ENCODE results near the gene SCPEP1. TPM values are rescaled to one million over a fixed set of nuclear protein-coding genes. Genes with fewer than 3 reads are reported as not detected.
A peak's percentile ranks its signal among the peaks of the same experiment; 100 is the strongest.
"Not testable (repeated sequence)": the region's sequence is repeated elsewhere in the genome, so short reads cannot be mapped to it uniquely, and the experiment has no call there.

The SCPEP1 gene
- total RNA-seq, 1 experiment from 2014 or later = 44.3 TPM

DNA sequence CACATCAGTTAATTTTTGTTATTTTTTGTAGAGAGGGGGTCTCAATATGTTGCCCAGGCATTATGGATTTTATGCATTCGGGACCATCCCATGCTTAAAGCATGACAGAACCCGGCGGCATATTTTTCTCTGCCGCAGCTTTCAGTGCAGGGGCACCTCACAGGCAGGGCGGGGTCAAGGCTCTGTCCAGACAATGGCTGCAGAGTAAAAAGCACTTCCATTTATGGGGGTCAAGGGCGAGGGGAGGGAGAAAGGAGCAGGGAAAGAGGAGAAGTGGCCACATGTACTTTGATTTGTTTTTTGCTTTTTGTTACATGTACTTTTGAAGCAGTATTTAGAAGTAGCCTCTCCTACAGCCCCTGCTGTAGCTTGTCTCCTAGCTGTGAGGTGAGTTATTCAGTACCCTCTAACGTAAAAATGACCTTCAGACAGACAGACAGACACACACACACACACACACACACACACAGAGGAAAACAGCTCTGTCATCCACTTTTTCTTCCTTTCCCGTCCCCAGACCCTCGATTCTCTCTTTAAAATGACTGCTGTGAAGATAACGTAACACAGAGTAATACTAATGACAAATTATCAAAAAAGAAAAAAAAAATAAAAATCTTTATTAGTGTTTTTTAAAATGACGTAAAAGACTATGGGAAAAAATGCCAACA is 856 bp upstream of the SCPEP1 start:
- Histone ChIP-seq H3K4me1 (peaks cover 17% of the 10 kb centered on the region), H3K9me3 (no peaks in the 10 kb centered on the region), H3K36me3 (ENCODE audit: control insufficient read depth, insufficient read depth, low read length) (no peaks in the 10 kb centered on the region), H3K4me3 (ENCODE audit: low read depth, low read length) (no peak overlapping the region), H3K27me3 (replicated peaks; ENCODE audit: control insufficient read depth, insufficient read depth, low read length) (no peaks in the 10 kb centered on the region)
- ChIA-PET POLR2A (interaction anchor here (0.7 kb wide), 1 partner anchor 63 kb away, joined by 3 read pairs; the partner anchor contains the start of gene TRIM25), CTCF (no interaction called here)
- BruUV-seq (replicated peaks) = no TSS peak
- TF ChIP-seq, protein P1, sequence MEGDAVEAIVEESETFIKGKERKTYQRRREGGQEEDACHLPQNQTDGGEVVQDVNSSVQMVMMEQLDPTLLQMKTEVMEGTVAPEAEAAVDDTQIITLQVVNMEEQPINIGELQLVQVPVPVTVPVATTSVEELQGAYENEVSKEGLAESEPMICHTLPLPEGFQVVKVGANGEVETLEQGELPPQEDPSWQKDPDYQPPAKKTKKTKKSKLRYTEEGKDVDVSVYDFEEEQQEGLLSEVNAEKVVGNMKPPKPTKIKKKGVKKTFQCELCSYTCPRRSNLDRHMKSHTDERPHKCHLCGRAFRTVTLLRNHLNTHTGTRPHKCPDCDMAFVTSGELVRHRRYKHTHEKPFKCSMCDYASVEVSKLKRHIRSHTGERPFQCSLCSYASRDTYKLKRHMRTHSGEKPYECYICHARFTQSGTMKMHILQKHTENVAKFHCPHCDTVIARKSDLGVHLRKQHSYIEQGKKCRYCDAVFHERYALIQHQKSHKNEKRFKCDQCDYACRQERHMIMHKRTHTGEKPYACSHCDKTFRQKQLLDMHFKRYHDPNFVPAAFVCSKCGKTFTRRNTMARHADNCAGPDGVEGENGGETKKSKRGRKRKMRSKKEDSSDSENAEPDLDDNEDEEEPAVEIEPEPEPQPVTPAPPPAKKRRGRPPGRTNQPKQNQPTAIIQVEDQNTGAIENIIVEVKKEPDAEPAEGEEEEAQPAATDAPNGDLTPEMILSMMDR (IDR thresholded peaks at IDR 0.05; ENCODE audit: insufficient read depth in 1 of 2, low read depth in 1 of 2, low read length in 1 of 2, severe bottlenecking in 1 of 2, unreplicated experiment in 1 of 2) = no peak
- Mint-ChIP-seq H3K4me1 (ENCODE audit: low read depth, unreplicated experiment) (peaks cover 24% of the 10 kb centered on the region), H3K27me3 (ENCODE audit: insufficient read depth, unreplicated experiment) (no peaks in the 10 kb centered on the region), H3K4me3 (ENCODE audit: unreplicated experiment) (peak overlapping the region; percentile 88), H3K27ac (ENCODE audit: unreplicated experiment) (peak overlapping the region; percentile 15), H3K36me3 (ENCODE audit: insufficient read depth, unreplicated experiment) (peaks cover 6% of the 10 kb centered on the region), H3K9me3 (ENCODE audit: unreplicated experiment) (no peaks in the 10 kb centered on the region)
- no peak for DNase-seq
- intact Hi-C loops (cut with micrococcal nuclease; ENCODE audit: unreplicated experiment) = no loop called here

DNA sequence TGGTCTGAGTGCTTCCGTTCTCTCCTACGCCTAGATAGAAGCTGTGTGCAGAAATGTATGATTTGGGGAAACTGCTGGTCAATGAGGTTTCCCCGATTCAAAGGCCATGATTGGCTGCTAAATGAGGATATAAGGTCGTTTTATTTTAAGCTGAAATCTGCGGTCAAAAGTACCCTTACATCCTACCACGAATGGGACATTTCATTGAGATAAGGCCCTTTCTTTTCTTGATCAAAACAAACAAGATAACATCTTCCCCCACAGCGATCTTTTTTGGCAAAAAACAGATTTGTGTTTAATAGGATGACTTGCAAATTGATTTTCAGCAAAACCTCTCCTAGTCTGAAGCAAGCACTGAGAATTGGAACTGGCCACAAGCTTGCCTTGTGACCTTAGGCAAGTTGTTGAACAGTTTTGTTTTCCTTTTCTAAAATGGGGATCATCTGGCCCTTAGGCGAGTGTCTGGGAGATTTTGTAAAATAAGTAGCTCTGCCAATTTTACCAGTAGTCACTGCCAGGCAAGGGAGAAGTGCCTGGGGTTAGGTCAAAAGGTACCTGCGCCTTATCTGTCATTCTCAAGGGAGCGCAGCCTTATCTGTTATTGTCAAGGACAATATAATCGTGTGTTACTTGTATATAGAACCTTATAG is 635 bp downstream of the SCPEP1 start:
- peak overlapping the region; percentile 58 for H3K27ac Mint-ChIP-seq (ENCODE audit: unreplicated experiment)
- DNase-seq = no peak
- peaks cover 6% of the 10 kb centered on the region for H3K36me3 Mint-ChIP-seq (ENCODE audit: insufficient read depth, unreplicated experiment)
- no peaks in the 10 kb centered on the region for H3K27me3 Mint-ChIP-seq (ENCODE audit: insufficient read depth, unreplicated experiment)
- BruUV-seq (replicated peaks) = TSS peak; percentile 73
- ChIA-PET CTCF (interaction anchor here (0.6 to 1.0 kb wide), 8 partner anchors 12 to 777 kb away, joined by 3 to 6 read pairs (median 3); partner anchors contain the start of gene COIL), POLR2A (interaction anchor here (0.6 to 1.7 kb wide), 4 partner anchors 12 to 156 kb away, joined by 4 to 7 read pairs (median 4); partner anchors contain the start of gene AKAP1)
- H3K9me3 Mint-ChIP-seq (ENCODE audit: unreplicated experiment) = no peaks in the 10 kb centered on the region
- Histone ChIP-seq H3K36me3 (ENCODE audit: control insufficient read depth, insufficient read depth, low read length) (no peaks in the 10 kb centered on the region), H3K4me3 (ENCODE audit: low read depth, low read length) (peak overlapping the region; percentile 73), H3K9me3 (no peaks in the 10 kb centered on the region), H3K27me3 (replicated peaks; ENCODE audit: control insufficient read depth, insufficient read depth, low read length) (no peaks in the 10 kb centered on the region), H3K4me1 (peaks cover 2% of the 10 kb centered on the region)
- TF ChIP-seq, protein P1 (IDR thresholded peaks at IDR 0.05; ENCODE audit: insufficient read depth in 1 of 2, low read depth in 1 of 2, low read length in 1 of 2, severe bottlenecking in 1 of 2, unreplicated experiment in 1 of 2) = no peak
- H3K4me3 Mint-ChIP-seq (ENCODE audit: unreplicated experiment) = peak overlapping the region; percentile 88
- peaks cover 14% of the 10 kb centered on the region for H3K4me1 Mint-ChIP-seq (ENCODE audit: low read depth, unreplicated experiment)
- intact Hi-C loops (cut with micrococcal nuclease; ENCODE audit: unreplicated experiment) = no loop called here

DNA sequence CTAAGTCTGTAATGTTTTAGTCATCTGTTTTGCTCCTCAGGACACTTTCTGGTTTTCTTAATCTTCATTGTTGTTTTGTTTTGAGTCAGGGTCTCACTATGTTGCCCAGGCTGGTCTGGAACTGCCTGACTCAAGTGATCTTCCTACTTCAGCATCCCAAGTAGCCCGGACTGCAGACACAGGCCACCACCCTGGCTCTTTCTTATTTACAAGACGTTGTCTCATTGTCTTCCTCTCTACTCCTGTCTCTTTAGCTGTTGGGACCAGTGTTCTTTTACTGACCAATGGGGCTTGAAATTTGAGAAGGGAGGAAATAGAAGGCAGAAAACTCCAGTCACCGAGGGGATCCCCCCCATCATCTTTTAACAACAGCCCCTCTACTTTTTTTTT is 1.2 kb downstream of the SCPEP1 start:
- H3K4me3 ChIP-seq (ENCODE audit: low read depth, low read length) = no peak overlapping the region
- Mint-ChIP-seq H3K4me1 (ENCODE audit: low read depth, unreplicated experiment) (peaks cover 15% of the 10 kb centered on the region), H3K27ac (ENCODE audit: unreplicated experiment) (no peak overlapping the region), H3K27me3 (ENCODE audit: insufficient read depth, unreplicated experiment) (no peaks in the 10 kb centered on the region), H3K9me3 (ENCODE audit: unreplicated experiment) (no peaks in the 10 kb centered on the region), H3K36me3 (ENCODE audit: insufficient read depth, unreplicated experiment) (peaks cover 6% of the 10 kb centered on the region), H3K4me3 (ENCODE audit: unreplicated experiment) (peak overlapping the region; percentile 88)
- H3K9me3 ChIP-seq = no peaks in the 10 kb centered on the region
- ChIA-PET CTCF (interaction anchor here (1.0 kb wide), 2 partner anchors 18 to 159 kb away, joined by 3 to 4 read pairs; partner anchors contain the start of gene COIL), POLR2A (interaction anchor here (1.0 to 1.7 kb wide), 2 partner anchors 11 to 106 kb away, joined by 4 to 7 read pairs; partner anchors contain the start of gene AKAP1)
- TF ChIP-seq, protein P1 (IDR thresholded peaks at IDR 0.05; ENCODE audit: insufficient read depth in 1 of 2, low read depth in 1 of 2, low read length in 1 of 2, severe bottlenecking in 1 of 2, unreplicated experiment in 1 of 2) = no peak
- H3K4me1 ChIP-seq = no peaks in the 10 kb centered on the region; the same call in 1 of the 2 replicates
- intact Hi-C loops (cut with micrococcal nuclease; ENCODE audit: unreplicated experiment) = no loop called here
- H3K36me3 ChIP-seq (ENCODE audit: control insufficient read depth, insufficient read depth, low read length) = no peaks in the 10 kb centered on the region
- no peaks in the 10 kb centered on the region for H3K27me3 ChIP-seq (replicated peaks; ENCODE audit: control insufficient read depth, insufficient read depth, low read length)
- no TSS peak for BruUV-seq (replicated peaks)
- no peak for DNase-seq

DNA sequence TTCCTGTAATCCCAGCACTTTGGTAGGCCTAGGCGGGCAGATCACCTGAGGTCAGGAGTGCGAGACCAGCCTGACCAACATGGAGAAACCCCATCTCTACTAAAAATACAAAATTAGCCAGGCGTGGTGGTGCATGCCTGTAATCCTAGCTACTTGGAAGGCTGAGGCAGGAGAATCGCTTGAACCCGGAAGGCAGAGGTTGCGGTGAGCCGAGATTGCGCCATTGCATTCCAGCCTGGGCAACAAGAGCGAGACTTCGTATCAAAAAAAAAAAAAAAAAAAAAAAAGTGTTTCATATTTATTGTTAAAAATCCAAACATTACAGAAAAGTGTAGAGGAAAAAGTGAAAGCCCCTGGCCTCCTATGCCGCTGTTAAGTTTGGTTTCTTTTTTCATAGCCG is 2.6 kb downstream of the SCPEP1 start:
- H3K4me3 ChIP-seq (ENCODE audit: low read depth, low read length); intact Hi-C loops (cut with micrococcal nuclease; ENCODE audit: unreplicated experiment): not testable (repeated sequence)

More for the DNA sequence above, 2.6 kb downstream of the SCPEP1 start:
- H3K9me3 Mint-ChIP-seq (ENCODE audit: unreplicated experiment); H3K27me3 Mint-ChIP-seq (ENCODE audit: insufficient read depth, unreplicated experiment); H3K4me1 ChIP-seq; H3K4me3 Mint-ChIP-seq (ENCODE audit: unreplicated experiment); H3K9me3 ChIP-seq; H3K27ac Mint-ChIP-seq (ENCODE audit: unreplicated experiment); H3K27me3 ChIP-seq (replicated peaks; ENCODE audit: control insufficient read depth, insufficient read depth, low read length); DNase-seq; BruUV-seq (replicated peaks); POLR2A ChIA-PET; H3K36me3 Mint-ChIP-seq (ENCODE audit: insufficient read depth, unreplicated experiment); CTCF ChIA-PET; H3K36me3 ChIP-seq (ENCODE audit: control insufficient read depth, insufficient read depth, low read length): not testable (repeated sequence)
- peaks cover 19% of the 10 kb centered on the region for H3K4me1 Mint-ChIP-seq (ENCODE audit: low read depth, unreplicated experiment)
